GM12892 (cell line): ENCODE results near the gene PPFIA4.

Experiments
- DNase-seq: peaks from one replicate; pipeline ENCODE4 v3.0.0; 2011; ENCODE audit not compliant: insufficient read length
- FAIRE-seq: peaks from 2 replicates; lab custom pipeline; 2011; peaks lifted over from hg19 to GRCh38; lab: Jason Lieb, UNC
- POLR2A ChIP-seq: IDR thresholded peaks from 2 replicates; pipeline ENCODE4 v1.6.1; 2011; ENCODE audit warnings: low read depth, low read length, control low read depth
- POLR2AphosphoS5 ChIP-seq: IDR thresholded peaks from 2 replicates; pipeline ENCODE4 v1.6.1; 2011; ENCODE audit warnings: low read depth, low read length, control low read depth
- TAF1 ChIP-seq: IDR thresholded peaks from 2 replicates; pipeline ENCODE4 v1.6.1; 2011; ENCODE audit warnings: low read depth, mild to moderate bottlenecking, control low read depth, low read length, borderline replicate concordance

The PPFIA4 gene

GRCh38 chr1:203036537-203036936 lies 10.2 kb downstream of the PPFIA4 start:
- no peak for DNase-seq
- TF ChIP-seq POLR2AphosphoS5 (no peak), POLR2A (no peak), TAF1 (no peak)
- no peak for FAIRE-seq

- TF ChIP-seq POLR2AphosphoS5 (no peak), POLR2A (no peak), TAF1 (no peak)
- DNase-seq: peak; percentile 15
- no peak for FAIRE-seq
These were observed 11.4 kb downstream of the PPFIA4 start for GRCh38 chr1:203037509-203038190.

GRCh38 chr1:203038217-203038741 lies 12.0 kb downstream of the PPFIA4 start:
- FAIRE-seq (no peak), DNase-seq (no peak)
- TF ChIP-seq POLR2AphosphoS5 (no peak), POLR2A (no peak), TAF1 (no peak)

GRCh38 chr1:203038891-203039608 lies 12.8 kb downstream of the PPFIA4 start:
- peak; percentile 95 for FAIRE-seq
- peak; percentile 62 for DNase-seq
- TF ChIP-seq POLR2A: no peak
- TF ChIP-seq POLR2AphosphoS5: no peak
- no peak for TF ChIP-seq TAF1

- FAIRE-seq (no peak), DNase-seq (no peak)
- TF ChIP-seq TAF1 (no peak), POLR2A (no peak), POLR2AphosphoS5 (no peak)
These were observed 13.6 kb downstream of the PPFIA4 start for GRCh38 chr1:203039609-203040512.

GRCh38 chr1:203040513-203041275 lies 14.4 kb downstream of the PPFIA4 start:
- DNase-seq: no peak
- FAIRE-seq: no peak
- TF ChIP-seq POLR2AphosphoS5 (no peak), TAF1 (no peak), POLR2A (no peak)

- DNase-seq (no peak), FAIRE-seq (no peak)
- no peak for TF ChIP-seq POLR2AphosphoS5
- TF ChIP-seq TAF1: no peak
- no peak for TF ChIP-seq POLR2A
These were observed 15.2 kb downstream of the PPFIA4 start for GRCh38 chr1:203041351-203041932.

GRCh38 chr1:203043830-203044545 lies 17.7 kb downstream of the PPFIA4 start:
- no peak for DNase-seq
- no peak for TF ChIP-seq TAF1
- no peak for TF ChIP-seq POLR2AphosphoS5
- TF ChIP-seq POLR2A: no peak
- no peak for FAIRE-seq

- no peak for FAIRE-seq
- DNase-seq: no peak
These were observed 18.4 kb downstream of the PPFIA4 start for GRCh38 chr1:203044546-203045250.

More at GRCh38 chr1:203044546-203045250, 18.4 kb downstream of the PPFIA4 start:
- no peak for TF ChIP-seq POLR2A
- TF ChIP-seq POLR2AphosphoS5: no peak
- TF ChIP-seq TAF1: no peak
